Stimulated activated CD4-positive, alpha-beta T cell treated with anti-CD3 and anti-CD28 coated beads, Interleukin-15, amount 100 ng/mL, for 24 hours (primary cell): ENCODE measurements around the gene ANOS1.

ENCODE experiments used
- DNase-seq: peaks from one replicate; pipeline ENCODE4 v3.0.0-alpha.2; 2020

Gene ANOS1

DNA sequence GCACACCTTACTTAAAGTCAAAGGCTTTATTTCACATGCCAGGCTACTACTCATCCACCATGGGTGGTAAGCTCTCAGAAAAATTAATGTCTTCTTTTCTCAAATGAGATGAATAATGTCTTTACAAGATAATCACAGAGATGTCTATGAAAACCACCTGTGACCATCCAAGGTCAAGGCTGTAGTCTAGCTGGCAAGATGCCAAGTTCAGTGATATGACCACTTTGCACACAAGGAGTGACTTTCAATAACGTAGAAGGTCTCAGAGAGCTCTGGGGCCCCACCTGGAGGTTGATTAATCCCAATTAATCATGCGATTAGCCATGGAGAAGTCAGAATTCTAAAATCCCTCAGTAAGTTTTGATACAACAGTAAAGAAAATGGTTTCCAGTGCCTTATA is 20.5 kb downstream of the ANOS1 start:
- no peak for DNase-seq

DNA sequence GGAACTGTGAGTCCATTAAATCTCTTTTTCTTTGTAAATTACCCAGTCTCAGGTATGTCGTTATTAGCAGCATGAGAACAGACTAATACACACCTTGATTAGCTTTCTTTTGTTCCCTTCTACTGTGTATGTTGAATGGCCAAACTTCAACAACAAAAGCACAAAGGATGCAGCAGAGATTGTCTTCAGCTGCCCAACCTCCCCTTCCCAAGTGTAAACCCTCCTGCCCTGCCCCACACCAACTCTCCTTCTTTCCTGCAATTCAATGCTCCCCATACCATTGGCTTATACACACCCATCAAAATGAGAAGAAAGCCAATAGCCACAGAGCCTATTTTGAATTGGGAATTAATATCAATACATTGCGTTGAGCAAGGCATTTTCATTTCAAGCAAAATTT is 27.8 kb downstream of the ANOS1 start:
- no peak for DNase-seq

DNA sequence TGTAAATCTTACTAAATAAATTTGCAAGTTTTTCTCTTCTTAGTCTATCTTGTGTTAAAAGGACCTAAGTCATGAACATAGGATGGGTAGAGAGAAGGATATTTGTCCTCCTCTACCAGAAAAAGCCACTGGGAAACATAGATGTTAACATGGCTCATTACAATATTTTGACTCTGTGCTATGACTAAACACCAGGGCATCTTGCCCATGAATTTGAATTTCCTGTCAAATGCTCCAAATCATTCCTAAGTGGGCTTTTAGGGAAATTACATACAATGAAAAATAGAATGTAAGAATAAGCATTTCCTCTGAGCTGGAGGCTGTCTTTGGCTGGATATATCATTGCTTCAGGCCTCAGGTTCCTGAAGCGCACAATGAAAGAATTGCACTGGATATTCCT is 39.1 kb downstream of the ANOS1 start:
- DNase-seq: no peak

GRCh38 chrX:8689473-8689872 is 42.5 kb downstream of the ANOS1 start:
- DNase-seq: no peak

GRCh38 chrX:8688776-8689175 is 43.2 kb downstream of the ANOS1 start:
- DNase-seq: no peak

DNA sequence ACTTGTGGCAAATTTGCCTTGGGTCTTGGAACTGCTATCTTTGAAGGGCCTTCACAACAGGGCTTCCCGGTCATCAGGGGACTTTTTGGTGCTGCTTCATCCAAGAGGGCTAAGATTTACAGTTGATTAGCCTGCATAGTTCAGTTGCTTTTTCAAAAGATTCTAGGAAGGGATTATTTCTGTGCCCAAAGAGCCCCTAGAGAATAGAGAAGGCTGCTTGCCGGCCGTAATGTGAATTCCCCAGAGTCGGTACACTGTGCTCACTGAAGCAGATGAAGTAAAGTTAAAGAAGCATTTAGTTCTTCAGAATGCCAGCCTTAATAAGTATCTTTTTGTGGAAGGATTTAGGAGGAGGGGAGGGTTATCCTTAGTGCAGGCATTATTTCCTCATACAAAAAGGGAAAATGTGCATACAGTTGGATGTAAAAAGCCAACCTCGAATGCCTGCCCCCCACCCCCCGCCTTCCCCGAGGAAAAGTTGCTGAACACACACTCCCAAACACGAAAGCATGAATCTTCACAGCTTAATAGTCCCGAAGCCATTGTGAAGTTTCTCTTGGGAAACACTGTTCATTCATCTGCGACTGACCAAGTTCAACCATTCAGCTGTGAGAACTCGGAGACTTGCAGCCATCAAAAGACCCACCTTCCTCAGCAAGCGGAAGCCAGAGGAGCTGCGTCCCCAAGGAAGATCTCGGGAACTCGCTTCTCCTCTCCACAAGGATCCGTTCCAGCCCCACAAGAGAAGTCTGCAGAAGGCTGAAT is 47.6 kb downstream of the ANOS1 start:
- DNase-seq: no peak

DNA sequence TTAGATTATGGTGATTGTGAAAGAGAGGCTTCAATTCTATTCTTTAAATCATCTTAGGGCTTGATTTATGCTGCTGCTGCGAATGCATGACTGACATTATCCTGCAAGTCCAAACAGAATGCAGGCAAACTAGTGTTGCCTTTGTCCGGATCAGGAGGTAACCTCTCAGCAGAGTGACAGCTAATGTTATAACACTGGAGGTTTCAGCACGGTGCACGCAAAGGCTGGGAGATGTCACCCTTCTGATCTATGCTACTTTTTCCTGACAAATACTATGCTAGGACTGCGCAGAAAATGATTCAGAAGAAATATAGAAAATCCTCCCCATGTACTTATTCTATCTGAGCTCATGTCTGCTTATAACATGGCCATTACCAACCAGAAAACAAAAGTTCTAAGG is 48.2 kb downstream of the ANOS1 start:
- DNase-seq: no peak

DNA sequence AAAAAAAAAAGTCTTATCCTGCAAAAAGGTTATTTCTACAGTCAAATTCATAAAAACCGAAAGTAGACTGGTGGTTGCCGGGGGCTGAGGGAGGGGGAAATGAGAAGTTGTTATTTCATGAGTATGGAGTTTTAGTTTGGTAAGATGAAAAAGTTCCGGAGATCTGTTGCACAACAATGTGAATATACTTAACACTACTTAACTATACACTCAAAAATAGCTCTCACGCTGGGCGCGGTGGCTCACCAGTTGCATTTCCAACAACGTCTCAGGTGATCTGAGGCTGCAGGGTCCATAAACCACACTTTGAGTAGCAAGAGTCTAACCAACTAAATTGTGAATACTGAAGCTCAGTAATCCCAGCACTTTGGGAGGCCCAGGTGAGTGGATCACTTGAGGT is 52.4 kb downstream of the ANOS1 start:
- no peak for DNase-seq

GRCh38 chrX:8675006-8675630 is 56.8 kb downstream of the ANOS1 start:
- no peak for DNase-seq

DNA sequence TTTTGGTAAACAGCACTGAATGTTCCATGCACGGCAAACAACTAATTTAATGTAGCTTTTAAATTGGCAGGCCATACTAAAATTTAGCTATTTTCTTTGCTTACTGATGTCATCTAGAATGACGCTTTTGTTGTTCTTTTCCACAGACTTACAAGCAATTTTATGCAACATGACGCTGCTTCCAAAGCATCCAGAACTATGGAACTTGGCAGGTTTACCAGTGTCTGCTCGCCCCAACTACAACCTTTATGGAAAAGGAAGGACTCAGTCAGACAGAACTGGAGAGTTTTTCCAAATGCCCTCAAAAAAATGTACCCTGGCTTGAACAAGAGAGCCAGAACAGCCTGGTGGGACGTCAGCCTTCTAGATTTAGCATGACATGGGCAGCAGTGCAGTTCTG is 58.7 kb downstream of the ANOS1 start:
- no peak for DNase-seq

DNA sequence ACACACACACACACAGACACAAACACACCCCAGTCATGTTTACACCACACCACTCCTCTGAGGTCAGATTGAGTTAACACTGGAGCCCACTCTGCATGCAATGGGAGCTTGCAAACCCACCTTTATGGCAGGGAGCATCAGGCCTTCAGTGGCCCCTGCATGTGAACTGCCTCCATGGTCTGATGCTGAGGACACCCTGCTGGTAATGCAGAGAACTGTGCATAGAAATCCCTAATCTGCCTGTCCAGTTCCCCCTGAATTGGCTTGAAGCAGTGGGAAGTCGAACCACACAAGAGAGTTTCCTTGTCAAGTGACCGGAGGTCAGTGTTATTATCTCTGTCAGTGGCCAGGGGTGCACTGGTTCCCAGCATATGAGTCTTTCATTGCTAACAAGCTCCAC is 59.8 kb downstream of the ANOS1 start:
- DNase-seq: no peak

DNA sequence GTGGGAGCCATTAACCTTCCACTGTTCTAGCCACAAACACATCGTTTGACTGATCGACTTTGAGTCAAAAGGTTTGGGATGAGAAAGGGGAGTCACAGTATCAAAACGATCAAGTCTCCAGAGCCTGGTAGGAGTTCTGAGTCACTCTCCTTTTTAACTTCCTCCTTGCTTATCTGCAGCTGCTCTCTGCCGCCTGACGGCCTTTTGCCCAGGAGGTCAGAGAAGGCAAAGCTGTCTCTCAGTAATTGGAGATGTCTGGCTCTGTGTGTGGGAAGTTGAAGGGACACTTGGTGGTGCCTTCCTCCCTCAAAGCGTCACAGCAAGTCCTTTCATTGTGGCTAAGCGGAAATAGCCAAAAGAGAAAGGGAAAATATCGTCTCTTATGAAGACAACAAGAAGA is 63.1 kb downstream of the ANOS1 start:
- no peak for DNase-seq

DNA sequence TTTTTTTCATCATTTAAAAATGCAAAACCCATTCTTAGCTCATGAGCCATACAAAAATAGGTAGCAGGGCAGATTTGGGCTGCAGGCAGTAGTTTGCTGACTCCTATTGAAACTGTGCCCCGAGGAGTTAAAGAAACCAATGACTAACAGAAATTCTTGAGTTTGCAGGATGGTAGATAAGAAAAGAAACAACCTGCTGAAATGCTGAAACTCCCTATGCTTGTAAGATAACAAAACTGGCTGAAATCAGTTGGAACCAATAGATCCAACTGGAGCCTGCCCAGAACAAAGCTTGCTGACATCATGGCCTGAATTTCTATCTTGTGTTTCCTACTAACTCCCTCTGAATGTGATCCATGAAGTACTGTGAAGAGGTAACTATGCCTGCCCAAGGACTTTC is 68.6 kb downstream of the ANOS1 start:
- no peak for DNase-seq

DNA sequence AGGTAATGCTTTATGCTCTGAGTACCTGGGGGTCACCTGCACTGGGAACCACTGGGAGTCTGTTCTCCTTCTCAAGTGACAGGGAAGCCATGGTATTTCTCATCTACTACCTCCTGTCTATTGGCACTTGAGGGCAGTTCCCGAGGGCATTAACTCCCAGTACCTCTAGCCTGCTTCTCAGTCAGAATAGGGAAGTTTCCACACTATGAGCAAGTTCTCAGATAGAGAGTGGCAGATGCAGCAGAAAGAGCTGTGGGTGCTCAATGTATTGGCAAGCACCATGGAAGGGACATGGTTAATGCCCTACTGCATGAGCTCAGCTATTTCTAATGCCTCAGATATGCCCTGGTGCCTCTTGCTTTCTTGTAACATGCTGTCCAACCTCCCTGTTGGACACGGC is 74.1 kb downstream of the ANOS1 start:
- no peak for DNase-seq

DNA sequence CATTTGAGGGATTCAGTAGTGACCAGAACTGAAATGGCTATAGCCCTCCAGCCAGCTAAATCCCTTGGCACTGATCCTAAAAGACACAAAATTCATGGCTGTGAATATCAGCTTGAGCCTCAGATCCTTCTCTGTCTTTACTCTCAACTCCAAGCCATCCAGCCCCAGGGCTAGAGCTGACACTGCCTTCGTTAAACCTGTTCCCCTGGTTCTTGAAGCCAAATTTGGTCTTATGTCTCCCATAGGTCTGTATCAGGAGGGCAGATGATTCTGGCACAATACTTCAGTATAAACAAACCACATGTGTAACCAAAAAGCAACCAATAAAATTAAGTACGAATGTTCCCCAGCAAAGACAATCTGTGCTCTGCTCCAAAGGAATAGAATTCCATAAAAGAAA is 78.0 kb downstream of the ANOS1 start:
- no peak for DNase-seq

DNA sequence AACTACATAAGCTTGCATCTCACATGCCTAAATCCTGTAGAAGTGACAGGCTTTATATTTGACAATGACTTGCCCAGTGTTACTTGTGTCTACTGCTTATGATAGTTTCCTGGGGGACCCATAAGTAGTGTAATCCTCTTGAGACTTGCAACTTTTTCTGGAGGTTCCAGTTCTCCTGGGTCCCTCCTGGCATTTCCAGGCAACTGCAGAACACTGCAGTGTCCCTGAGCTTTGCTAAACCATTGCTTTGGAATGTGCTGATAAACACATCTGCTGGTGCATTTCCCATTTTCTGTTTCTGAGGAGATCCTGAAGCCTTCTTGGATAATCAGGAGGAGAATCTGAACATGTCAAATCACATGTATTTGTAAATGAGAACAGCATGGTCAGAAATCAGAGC is 82.0 kb downstream of the ANOS1 start:
- no peak for DNase-seq

GRCh38 chrX:8647176-8647575 is 84.8 kb downstream of the ANOS1 start:
- DNase-seq: no peak

- no peak for DNase-seq
These were observed 91.9 kb downstream of the ANOS1 start for GRCh38 chrX:8639949-8640475.

DNA sequence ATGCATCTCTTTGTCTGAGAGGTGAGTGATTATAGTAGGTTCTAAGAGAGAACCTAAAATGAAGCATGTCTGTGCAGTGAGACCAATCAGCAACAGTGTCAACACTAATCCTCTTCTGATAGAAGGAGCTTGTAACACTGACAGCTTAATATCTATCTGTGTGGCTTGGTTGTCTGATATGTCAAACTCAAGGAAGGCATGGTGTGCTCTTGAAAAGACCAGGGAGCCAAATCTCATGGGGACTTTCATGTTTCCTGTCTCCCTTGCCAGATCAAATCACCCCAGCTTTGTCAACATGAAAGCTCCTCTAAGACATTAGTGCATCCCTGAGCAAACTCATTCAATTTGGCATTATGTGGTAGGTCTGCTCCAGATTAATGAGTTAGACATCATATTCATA is 95.4 kb downstream of the ANOS1 start:
- DNase-seq: no peak

DNA sequence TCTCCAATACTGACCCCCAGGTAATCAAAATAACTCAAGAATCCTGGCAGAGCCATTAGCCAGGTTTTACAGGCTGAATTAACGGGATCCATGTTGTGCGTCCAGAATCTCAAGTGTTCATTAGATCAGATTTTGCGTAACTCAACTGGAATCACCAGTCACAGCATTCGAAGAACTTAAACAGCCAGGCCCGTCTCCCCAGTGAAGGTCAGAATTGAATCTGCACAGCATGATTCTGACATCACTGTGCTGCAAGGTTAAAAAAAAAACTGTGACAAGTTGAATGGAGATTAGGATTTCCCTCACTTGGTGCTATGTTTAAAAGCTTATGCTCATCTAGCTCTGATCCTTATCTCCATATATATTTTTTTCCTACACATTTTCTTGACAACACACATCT is 96.1 kb downstream of the ANOS1 start:
- DNase-seq: no peak

GRCh38 chrX:8632924-8633323 is 99.0 kb downstream of the ANOS1 start:
- DNase-seq: no peak

- DNase-seq: no peak
These were observed 102.1 kb downstream of the ANOS1 start for GRCh38 chrX:8629871-8630270.

GRCh38 chrX:8627796-8628195 is 104.1 kb downstream of the ANOS1 start:
- DNase-seq: no peak

DNA sequence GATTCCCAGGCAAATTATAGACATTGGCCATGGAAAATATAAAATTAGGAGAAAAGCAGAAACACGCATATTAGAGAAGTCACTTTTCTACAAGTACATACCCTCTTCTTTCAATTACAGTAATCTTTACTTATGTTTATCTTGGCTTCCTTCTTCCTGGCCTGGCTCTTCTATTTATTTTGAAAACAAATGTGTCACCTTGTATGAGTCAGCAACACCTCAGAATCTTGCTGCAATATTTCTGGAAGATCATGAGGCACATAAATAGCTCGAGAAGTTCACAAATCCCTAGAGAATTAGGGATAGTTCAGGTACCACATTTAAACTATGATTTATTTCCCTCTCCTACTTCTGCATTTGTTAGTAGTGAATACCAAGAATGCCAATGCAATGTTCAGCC is 124.6 kb downstream of the ANOS1 start:
- DNase-seq: no peak

- DNase-seq: no peak
These were observed 127.8 kb downstream of the ANOS1 start for GRCh38 chrX:8604131-8604530.
